ENCODE data around the gene DPH6. TPM values are rescaled to one million over a fixed set of nuclear protein-coding genes. Genes with fewer than 3 reads are reported as not detected.
"Not testable (repeated sequence)": the region's sequence is repeated elsewhere in the genome, so short reads cannot be mapped to it uniquely, and the experiment has no call there.

Gene DPH6
- total RNA-seq, 2 experiments from 2014 or later, result 9.4 to 11.9 TPM

- Mint-ChIP-seq H3K4me3 (no peak overlapping the region), H3K27ac (no peak overlapping the region), H3K9me3 (ENCODE audit: low read depth) (no peaks in the 10 kb centered on the region), H3K36me3 (no peaks in the 10 kb centered on the region), H3K27me3 (no peaks in the 10 kb centered on the region), H3K4me1 (no peaks in the 10 kb centered on the region)
- DNase-seq (no peak), ATAC-seq (no peak)
- CTCF ChIA-PET, result no interaction called here
Observed at GRCh38 chr15:35458176-35458856, 87.6 kb downstream of the DPH6 start.

- CTCF ChIA-PET, result interaction anchor here (1.4 kb wide), 1 partner anchor 11 kb away, joined by 5 read pairs; no protein-coding TSS in a partner anchor
- no peak overlapping the region for H3K4me3 Mint-ChIP-seq
- no peak for ATAC-seq
- DNase-seq, result no peak
- H3K27me3 Mint-ChIP-seq, result no peaks in the 10 kb centered on the region
- no peaks in the 10 kb centered on the region for H3K4me1 Mint-ChIP-seq
- no peak overlapping the region for H3K27ac Mint-ChIP-seq
- no peaks in the 10 kb centered on the region for H3K9me3 Mint-ChIP-seq (ENCODE audit: low read depth)
- H3K36me3 Mint-ChIP-seq, result no peaks in the 10 kb centered on the region
Observed at GRCh38 chr15:35455201-35455600, 90.8 kb downstream of the DPH6 start.

- H3K27ac Mint-ChIP-seq, result no peak overlapping the region
- no peak overlapping the region for H3K4me3 Mint-ChIP-seq
- H3K4me1 Mint-ChIP-seq, result no peaks in the 10 kb centered on the region
- H3K36me3 Mint-ChIP-seq, result peaks cover 1% of the 10 kb centered on the region
- H3K9me3 Mint-ChIP-seq (ENCODE audit: low read depth), result no peaks in the 10 kb centered on the region
- CTCF ChIA-PET, result no interaction called here
- no peak for ATAC-seq
- H3K27me3 Mint-ChIP-seq, result no peaks in the 10 kb centered on the region
- DNase-seq, result no peak
Observed at GRCh38 chr15:35450492-35450891, 95.5 kb downstream of the DPH6 start.

DNA sequence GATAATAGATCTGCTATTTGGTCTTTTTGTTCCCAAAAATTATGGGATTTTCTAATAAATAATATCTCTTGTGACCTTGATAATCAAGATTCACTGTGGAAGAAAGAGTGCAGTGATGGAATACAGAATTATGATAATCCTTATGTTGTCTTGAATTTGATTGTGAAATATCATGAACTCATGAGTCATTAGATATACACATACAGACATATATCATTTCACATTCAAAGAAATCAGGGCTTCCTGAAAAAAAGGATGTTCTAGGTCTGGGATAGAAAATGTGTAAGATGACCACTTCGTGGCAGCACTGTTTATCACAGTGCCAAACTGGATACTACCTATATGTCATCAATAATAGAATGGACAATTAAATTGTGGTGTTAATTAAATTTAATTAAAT, 97.7 kb downstream of the DPH6 start:
- no peak overlapping the region for H3K27ac Mint-ChIP-seq
- no peak overlapping the region for H3K4me3 Mint-ChIP-seq
- DNase-seq, result no peak
- CTCF ChIA-PET, result no interaction called here
- H3K27me3 Mint-ChIP-seq, result no peaks in the 10 kb centered on the region
- peaks cover 1% of the 10 kb centered on the region for H3K36me3 Mint-ChIP-seq
- no peak for ATAC-seq
- no peaks in the 10 kb centered on the region for H3K9me3 Mint-ChIP-seq (ENCODE audit: low read depth)
- no peaks in the 10 kb centered on the region for H3K4me1 Mint-ChIP-seq

- ATAC-seq (no peak), DNase-seq (no peak)
- H3K36me3 Mint-ChIP-seq, result peaks cover 1% of the 10 kb centered on the region
- H3K27ac Mint-ChIP-seq, result no peak overlapping the region
- H3K4me3 Mint-ChIP-seq, result no peak overlapping the region
- no peaks in the 10 kb centered on the region for H3K27me3 Mint-ChIP-seq
- no peaks in the 10 kb centered on the region for H3K9me3 Mint-ChIP-seq (ENCODE audit: low read depth)
- CTCF ChIA-PET, result interaction anchor here (1.1 to 3.4 kb wide), 2 partner anchors 367 kb away, joined by 3 to 25 read pairs; no protein-coding TSS in a partner anchor
- H3K4me1 Mint-ChIP-seq, result no peaks in the 10 kb centered on the region
Observed at GRCh38 chr15:35445891-35446290, 100.1 kb downstream of the DPH6 start.

GRCh38 chr15:35444557-35445204, 101.3 kb downstream of the DPH6 start:
- no peak for DNase-seq
- Mint-ChIP-seq H3K4me1 (no peaks in the 10 kb centered on the region), H3K36me3 (no peaks in the 10 kb centered on the region), H3K27me3 (no peaks in the 10 kb centered on the region), H3K9me3 (ENCODE audit: low read depth) (no peaks in the 10 kb centered on the region), H3K4me3 (no peak overlapping the region), H3K27ac (no peak overlapping the region)
- no peak for ATAC-seq
- CTCF ChIA-PET, result interaction anchor here (0.7 to 3.4 kb wide), 19 partner anchors 9 to 366 kb away, joined by 3 to 28 read pairs (median 4); no protein-coding TSS in a partner anchor

DNA sequence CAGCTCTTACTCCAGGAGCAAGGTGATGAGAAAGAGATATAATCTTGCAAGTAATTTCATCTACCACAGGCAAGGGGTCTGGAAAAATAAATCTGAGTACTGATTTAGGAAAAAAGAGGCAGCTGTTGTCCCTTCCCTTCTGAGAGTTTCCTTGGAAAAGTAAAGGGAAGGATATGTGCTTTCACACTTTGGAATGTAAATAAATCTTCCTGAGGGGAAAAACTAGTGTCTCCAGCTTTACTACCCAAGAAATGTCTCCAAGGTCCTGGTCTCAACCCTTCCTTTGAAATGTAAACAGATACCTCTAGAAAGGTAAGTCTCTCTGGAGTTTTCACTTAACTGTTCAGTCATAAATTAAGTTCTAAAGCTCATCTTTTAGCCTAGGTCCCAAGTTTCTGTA, 102.6 kb downstream of the DPH6 start:
- Mint-ChIP-seq H3K27me3 (no peaks in the 10 kb centered on the region), H3K4me1 (no peaks in the 10 kb centered on the region), H3K9me3 (ENCODE audit: low read depth) (no peaks in the 10 kb centered on the region), H3K36me3 (no peaks in the 10 kb centered on the region), H3K4me3 (no peak overlapping the region), H3K27ac (no peak overlapping the region)
- no peak for ATAC-seq
- CTCF ChIA-PET, result interaction anchor here (1.5 to 3.4 kb wide), 6 partner anchors 15 to 365 kb away, joined by 3 to 28 read pairs (median 9); no protein-coding TSS in a partner anchor
- no peak for DNase-seq

- Mint-ChIP-seq H3K4me3 (no peak overlapping the region), H3K36me3 (no peaks in the 10 kb centered on the region), H3K4me1 (no peaks in the 10 kb centered on the region), H3K27ac (no peak overlapping the region), H3K27me3 (no peaks in the 10 kb centered on the region), H3K9me3 (ENCODE audit: low read depth) (no peaks in the 10 kb centered on the region)
- DNase-seq, result no peak
- no peak for ATAC-seq
- CTCF ChIA-PET, result interaction anchor here (2.2 to 3.4 kb wide), 3 partner anchors 22 to 364 kb away, joined by 8 to 28 read pairs (median 25); no protein-coding TSS in a partner anchor
Observed at GRCh38 chr15:35442742-35443141, 103.2 kb downstream of the DPH6 start.

DNA sequence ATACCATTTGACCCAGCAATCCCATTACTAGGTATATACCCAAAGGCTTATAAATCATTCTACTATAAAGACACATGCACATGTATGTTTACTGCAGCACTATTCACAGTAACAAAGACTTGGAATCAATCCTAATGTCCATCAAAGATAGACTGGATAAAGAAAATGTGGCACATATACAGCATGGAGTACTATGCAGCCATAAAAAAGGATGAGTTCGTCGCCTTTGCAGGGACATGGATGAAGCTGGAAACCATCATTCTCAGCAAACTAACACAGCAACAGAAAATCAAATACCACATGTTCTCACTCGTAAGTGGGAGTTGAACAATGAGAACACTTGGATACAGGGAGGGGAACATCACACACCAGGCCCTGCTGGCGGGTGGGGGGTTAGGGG, 104.7 kb downstream of the DPH6 start:
- H3K36me3 Mint-ChIP-seq; H3K4me3 Mint-ChIP-seq; DNase-seq; ATAC-seq; H3K4me1 Mint-ChIP-seq; H3K9me3 Mint-ChIP-seq (ENCODE audit: low read depth); H3K27ac Mint-ChIP-seq; H3K27me3 Mint-ChIP-seq: not testable (repeated sequence)
- CTCF ChIA-PET, result interaction anchor here (1.4 kb wide), 1 partner anchor 362 kb away, joined by 3 read pairs; no protein-coding TSS in a partner anchor

- no peaks in the 10 kb centered on the region for H3K4me1 Mint-ChIP-seq
- no peak overlapping the region for H3K27ac Mint-ChIP-seq
- H3K9me3 Mint-ChIP-seq (ENCODE audit: low read depth), result no peaks in the 10 kb centered on the region
- CTCF ChIA-PET, result no interaction called here
- DNase-seq, result no peak
- no peaks in the 10 kb centered on the region for H3K27me3 Mint-ChIP-seq
- no peak overlapping the region for H3K4me3 Mint-ChIP-seq
- H3K36me3 Mint-ChIP-seq, result peaks cover 2% of the 10 kb centered on the region
- ATAC-seq, result no peak
Observed at GRCh38 chr15:35440265-35440664, 105.7 kb downstream of the DPH6 start.

DNA sequence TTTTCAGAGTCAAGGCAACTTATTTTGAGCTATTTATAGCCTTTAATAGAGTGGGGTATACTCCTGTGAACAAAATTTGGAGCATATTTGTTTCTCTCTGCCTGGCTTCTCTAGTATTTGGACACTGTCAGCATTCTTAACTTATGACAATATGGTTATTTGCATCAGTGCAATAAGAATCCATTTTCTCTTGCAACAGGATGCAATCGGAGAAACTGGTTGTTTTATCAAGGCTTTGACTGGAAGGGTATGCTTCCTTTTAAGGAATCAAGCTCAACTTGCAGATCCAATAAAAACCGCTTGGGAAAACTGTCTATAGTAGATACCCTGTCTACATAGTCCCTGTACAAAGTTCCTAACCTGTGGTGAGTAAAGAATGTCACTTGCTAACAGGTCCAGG, 106.7 kb downstream of the DPH6 start:
- Mint-ChIP-seq H3K36me3 (peaks cover 2% of the 10 kb centered on the region), H3K9me3 (ENCODE audit: low read depth) (no peaks in the 10 kb centered on the region), H3K4me1 (no peaks in the 10 kb centered on the region), H3K27ac (no peak overlapping the region), H3K4me3 (no peak overlapping the region), H3K27me3 (no peaks in the 10 kb centered on the region)
- CTCF ChIA-PET, result no interaction called here
- DNase-seq (no peak), ATAC-seq (no peak)

GRCh38 chr15:35437157-35437556, 108.8 kb downstream of the DPH6 start:
- Mint-ChIP-seq H3K4me1 (no peaks in the 10 kb centered on the region), H3K4me3 (no peak overlapping the region), H3K36me3 (peaks cover 2% of the 10 kb centered on the region), H3K27ac (no peak overlapping the region), H3K9me3 (ENCODE audit: low read depth) (no peaks in the 10 kb centered on the region), H3K27me3 (no peaks in the 10 kb centered on the region)
- no peak for DNase-seq
- ATAC-seq, result no peak
- CTCF ChIA-PET, result no interaction called here

DNA sequence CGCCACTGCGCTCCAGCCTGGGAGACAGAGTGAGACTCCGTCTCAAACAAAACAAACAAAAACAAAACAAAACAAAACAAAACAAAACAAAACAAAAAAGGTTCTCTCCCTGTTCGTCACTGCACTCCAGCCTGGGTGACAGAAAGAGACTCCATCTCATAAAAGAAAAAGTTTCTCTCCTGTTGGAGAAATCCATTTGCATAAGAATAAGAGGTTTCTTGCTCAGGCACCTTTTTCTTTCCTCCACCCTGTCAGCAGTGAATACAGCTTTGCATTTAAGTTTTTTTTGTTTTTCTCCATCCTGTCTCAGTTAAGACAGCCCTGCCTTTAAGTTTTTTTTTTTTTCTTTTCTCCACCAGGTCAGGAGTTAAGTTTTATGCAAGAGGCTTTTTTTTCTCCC, 109.5 kb downstream of the DPH6 start:
- no peak overlapping the region for H3K27ac Mint-ChIP-seq
- no peak overlapping the region for H3K4me3 Mint-ChIP-seq
- H3K27me3 Mint-ChIP-seq, result no peaks in the 10 kb centered on the region
- H3K9me3 Mint-ChIP-seq (ENCODE audit: low read depth), result no peaks in the 10 kb centered on the region
- H3K36me3 Mint-ChIP-seq, result peaks cover 2% of the 10 kb centered on the region
- ATAC-seq (no peak), DNase-seq (no peak)
- H3K4me1 Mint-ChIP-seq, result no peaks in the 10 kb centered on the region
- CTCF ChIA-PET, result interaction anchor here (0.6 kb wide), 1 partner anchor 37 kb away, joined by 3 read pairs; no protein-coding TSS in a partner anchor

- no peak for ATAC-seq
- Mint-ChIP-seq H3K27ac (no peak overlapping the region), H3K9me3 (ENCODE audit: low read depth) (no peaks in the 10 kb centered on the region), H3K4me3 (no peak overlapping the region), H3K36me3 (peaks cover 2% of the 10 kb centered on the region), H3K4me1 (no peaks in the 10 kb centered on the region), H3K27me3 (no peaks in the 10 kb centered on the region)
- no peak for DNase-seq
- CTCF ChIA-PET, result interaction anchor here (1.4 kb wide), 1 partner anchor 13 kb away, joined by 4 read pairs; no protein-coding TSS in a partner anchor
Observed at GRCh38 chr15:35431281-35431680, 114.7 kb downstream of the DPH6 start.
